ENCODE data around the gene NUDT8.

Gene NUDT8

DNA sequence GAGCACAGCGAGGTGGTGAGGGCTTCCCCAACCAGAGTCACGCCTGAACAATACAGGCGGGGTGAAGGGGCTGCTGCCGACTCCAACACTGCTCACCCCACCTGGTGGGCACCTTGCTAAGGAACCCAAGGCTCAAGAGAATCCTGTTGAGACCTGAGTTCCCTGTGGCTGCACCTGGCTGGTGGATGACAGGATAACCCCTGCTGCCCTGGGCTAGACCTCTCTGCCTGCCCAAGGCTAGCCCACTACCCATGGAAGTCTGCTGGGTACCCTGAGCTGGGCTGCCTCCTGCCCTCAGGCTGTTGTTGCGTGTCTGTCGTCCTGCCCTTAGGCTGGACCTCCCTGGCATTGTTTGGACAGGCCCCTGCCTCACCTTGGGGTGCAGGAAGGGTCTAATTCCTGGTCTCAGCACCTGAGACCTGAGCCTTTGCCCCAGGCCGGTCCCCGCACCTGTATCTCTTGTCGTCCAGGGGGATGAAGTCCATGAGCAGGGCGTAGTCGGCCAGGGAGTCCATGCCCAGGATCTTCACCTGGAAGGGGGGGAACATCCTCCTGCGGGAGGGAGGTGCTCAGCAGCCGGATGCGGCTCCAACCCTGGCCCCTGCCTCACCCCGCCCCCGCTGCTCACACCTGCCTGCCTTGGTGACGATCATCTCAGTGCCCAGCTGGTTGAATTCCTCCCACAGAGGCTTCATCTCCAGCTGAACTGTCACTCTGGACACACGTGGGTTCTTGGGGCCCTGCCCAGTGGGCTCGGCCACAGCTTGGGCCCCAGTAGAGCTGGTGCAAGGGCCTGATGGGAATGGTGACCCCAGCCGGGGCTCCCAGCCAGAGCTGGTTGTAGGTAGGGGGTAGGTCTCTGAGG is 4.9 kb upstream of the NUDT8 start:
- TF ChIP-seq, protein P1, sequence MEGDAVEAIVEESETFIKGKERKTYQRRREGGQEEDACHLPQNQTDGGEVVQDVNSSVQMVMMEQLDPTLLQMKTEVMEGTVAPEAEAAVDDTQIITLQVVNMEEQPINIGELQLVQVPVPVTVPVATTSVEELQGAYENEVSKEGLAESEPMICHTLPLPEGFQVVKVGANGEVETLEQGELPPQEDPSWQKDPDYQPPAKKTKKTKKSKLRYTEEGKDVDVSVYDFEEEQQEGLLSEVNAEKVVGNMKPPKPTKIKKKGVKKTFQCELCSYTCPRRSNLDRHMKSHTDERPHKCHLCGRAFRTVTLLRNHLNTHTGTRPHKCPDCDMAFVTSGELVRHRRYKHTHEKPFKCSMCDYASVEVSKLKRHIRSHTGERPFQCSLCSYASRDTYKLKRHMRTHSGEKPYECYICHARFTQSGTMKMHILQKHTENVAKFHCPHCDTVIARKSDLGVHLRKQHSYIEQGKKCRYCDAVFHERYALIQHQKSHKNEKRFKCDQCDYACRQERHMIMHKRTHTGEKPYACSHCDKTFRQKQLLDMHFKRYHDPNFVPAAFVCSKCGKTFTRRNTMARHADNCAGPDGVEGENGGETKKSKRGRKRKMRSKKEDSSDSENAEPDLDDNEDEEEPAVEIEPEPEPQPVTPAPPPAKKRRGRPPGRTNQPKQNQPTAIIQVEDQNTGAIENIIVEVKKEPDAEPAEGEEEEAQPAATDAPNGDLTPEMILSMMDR (IDR thresholded peaks at IDR 0.05) = no peak
- H3K4me1 Mint-ChIP-seq = peaks cover 37% of the 10 kb centered on the region
- peaks cover 4% of the 10 kb centered on the region for H3K27me3 Mint-ChIP-seq (ENCODE audit: low read depth, poor library complexity)
- DNase-seq = no peak
- no peak overlapping the region for H3K27ac Mint-ChIP-seq
- no peaks in the 10 kb centered on the region for H3K9me3 Mint-ChIP-seq
- no peak overlapping the region for H3K4me3 Mint-ChIP-seq
- no peaks in the 10 kb centered on the region for H3K36me3 Mint-ChIP-seq (ENCODE audit: low read depth)

DNA sequence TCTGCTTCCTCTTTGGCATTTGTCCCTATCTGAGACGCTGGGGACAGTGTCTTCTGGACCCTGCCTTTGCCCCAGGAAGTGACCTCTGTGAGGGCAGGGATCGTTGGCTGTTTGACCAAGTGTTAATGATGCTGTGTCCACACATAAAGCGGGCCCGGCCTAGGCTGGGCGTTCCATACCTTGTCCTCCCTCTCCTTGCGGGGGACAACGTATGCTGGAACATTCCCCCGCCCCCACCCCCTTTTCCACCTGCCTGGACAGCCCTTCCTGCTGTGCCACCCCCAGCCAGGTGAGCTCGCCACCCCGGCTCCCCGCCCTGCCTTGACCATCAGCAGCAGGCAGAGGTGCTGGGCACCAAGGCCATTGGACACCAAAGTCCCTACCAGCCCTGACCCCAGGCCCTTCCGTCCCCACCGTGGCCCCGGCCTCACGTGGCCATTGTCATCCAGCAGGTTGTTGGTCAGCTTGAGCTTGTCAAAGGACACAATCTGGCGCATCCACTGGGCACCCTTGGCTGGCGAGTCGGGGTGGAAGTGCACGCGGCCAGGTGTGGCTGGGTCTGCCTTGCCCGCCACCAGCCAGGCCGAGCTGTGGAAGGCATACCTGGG is 4.1 kb upstream of the NUDT8 start:
- TF ChIP-seq, protein P1 (IDR thresholded peaks at IDR 0.05) = no peak
- peaks cover 4% of the 10 kb centered on the region for H3K27me3 Mint-ChIP-seq (ENCODE audit: low read depth, poor library complexity)
- H3K4me1 Mint-ChIP-seq = peaks cover 37% of the 10 kb centered on the region
- no peak overlapping the region for H3K27ac Mint-ChIP-seq
- H3K4me3 Mint-ChIP-seq = no peak overlapping the region
- H3K9me3 Mint-ChIP-seq = no peaks in the 10 kb centered on the region
- no peaks in the 10 kb centered on the region for H3K36me3 Mint-ChIP-seq (ENCODE audit: low read depth)
- no peak for DNase-seq

DNA sequence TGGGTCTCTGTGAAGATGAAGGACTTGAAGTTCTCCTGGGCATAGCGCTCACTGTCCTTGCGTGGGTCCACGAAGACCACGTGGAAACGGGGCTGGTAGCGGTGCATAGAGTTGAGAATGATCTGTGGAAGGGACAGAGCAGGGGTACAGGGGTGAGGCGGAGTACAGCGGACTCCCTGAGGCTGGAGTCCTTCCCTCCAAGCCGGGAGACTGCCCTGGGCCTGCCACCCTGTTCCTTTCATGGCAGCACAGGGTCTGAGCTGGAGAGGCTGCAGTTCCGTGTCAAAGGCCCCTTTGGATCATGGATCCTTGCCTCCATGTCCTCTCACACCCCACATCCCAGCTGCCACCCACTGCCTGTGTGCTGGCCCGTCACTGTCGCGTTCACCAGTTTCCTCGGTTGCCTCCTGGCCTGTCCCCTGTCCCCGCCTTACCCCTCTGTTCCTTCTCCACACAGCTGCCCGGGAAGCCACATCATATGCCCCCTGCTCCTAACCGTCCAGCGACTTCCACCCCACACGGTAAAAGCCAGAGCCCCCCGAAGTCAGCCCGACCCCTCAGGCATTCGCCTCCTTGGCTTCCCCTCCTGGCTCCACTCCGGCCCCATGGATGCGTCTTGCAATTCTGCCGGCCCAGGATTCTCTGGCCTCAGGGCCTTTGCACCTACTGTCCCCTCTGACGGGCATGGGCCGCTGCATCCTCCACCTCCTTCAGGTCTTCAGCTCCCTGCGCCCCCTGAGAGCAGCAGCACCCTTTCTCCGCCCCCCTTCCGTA is 3.4 kb upstream of the NUDT8 start:
- peaks cover 37% of the 10 kb centered on the region for H3K4me1 Mint-ChIP-seq

DNA sequence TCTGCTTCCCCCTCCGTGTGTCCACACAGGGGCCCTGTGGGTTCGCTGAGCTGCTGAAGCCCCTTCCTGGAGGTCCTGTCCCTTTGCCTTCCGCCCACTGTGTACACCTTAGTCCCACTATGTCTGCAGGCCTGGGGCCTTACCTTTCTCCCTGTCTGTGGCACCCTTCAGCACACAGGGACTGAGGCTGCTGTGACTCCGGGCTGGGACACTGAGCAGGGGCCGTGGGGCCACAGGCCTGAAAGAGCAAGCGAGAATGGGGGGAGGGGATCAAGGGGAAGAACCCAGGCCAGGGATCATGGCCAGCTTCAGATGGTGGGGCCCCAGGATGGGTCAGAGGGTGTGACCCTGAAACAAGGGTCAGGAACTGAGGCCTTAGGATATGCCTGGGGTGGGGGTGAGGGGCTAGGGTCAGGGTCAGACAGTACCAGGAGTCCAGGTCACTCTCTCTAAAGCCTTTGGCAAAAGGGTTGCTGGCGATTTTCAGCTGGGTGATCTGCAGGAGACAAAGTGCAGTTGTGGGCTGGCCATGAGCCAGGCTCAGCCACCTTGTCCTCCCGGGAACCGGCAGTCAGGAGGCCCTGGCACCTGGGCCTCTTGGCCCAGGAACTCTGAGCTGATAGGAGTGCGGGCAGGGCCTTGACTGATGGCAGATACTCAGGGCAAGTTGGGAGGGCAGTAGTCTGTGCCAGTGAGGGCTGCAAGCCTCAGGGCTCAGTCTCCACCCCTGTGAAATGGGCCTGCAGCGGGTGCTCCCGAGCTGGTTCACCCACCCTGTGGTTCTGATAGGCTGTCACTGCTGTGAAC is 2.6 kb upstream of the NUDT8 start:
- Mint-ChIP-seq H3K27ac (no peak overlapping the region), H3K27me3 (ENCODE audit: low read depth, poor library complexity) (peaks cover 4% of the 10 kb centered on the region), H3K36me3 (ENCODE audit: low read depth) (peaks cover 1% of the 10 kb centered on the region), H3K4me3 (peak overlapping the region; percentile 74), H3K4me1 (peaks cover 36% of the 10 kb centered on the region), H3K9me3 (no peaks in the 10 kb centered on the region)
- TF ChIP-seq, protein P1 (IDR thresholded peaks at IDR 0.05) = no peak
- no peak for DNase-seq

More for the DNA sequence above, 3.4 kb upstream of the NUDT8 start:
- Mint-ChIP-seq H3K27ac (no peak overlapping the region), H3K27me3 (ENCODE audit: low read depth, poor library complexity) (peaks cover 4% of the 10 kb centered on the region), H3K9me3 (no peaks in the 10 kb centered on the region), H3K4me3 (no peak overlapping the region), H3K36me3 (ENCODE audit: low read depth) (no peaks in the 10 kb centered on the region)
- no peak for DNase-seq
- TF ChIP-seq, protein P1 (IDR thresholded peaks at IDR 0.05) = no peak

DNA sequence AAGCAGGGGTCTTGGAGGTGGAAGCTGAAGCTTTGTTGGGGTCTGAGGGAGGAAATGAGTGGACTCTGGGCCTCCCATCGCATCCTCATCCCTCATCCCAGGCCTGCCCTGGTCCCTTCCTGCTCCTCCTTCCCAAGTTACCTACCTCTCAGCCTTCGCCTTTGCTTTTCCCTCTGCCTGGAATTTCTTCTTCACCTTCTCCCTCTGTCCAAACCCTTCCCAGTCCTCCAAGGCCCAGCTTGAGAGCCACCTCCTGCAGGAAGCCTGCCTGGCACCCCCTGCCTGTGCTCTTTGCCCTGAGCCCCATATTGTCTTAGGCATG is 2.1 kb upstream of the NUDT8 start:
- DNase-seq = no peak
- peaks cover 7% of the 10 kb centered on the region for H3K36me3 Mint-ChIP-seq (ENCODE audit: low read depth)
- peak overlapping the region; percentile 72 for H3K27ac Mint-ChIP-seq
- H3K4me3 Mint-ChIP-seq = peak overlapping the region; percentile 74
- H3K9me3 Mint-ChIP-seq = peaks cover under 1% of the 10 kb centered on the region
- peaks cover 33% of the 10 kb centered on the region for H3K4me1 Mint-ChIP-seq
- TF ChIP-seq, protein P1 (IDR thresholded peaks at IDR 0.05) = no peak
- peaks cover 4% of the 10 kb centered on the region for H3K27me3 Mint-ChIP-seq (ENCODE audit: low read depth, poor library complexity)

All from nephron progenitor cell (in vitro differentiated cells).